NK-92 treated with Interleukin-12 subunit alpha and Interleukin-12 subunit beta, amount 100 ng/mL, for 24 hours (cell line): ENCODE measurements around the gene KLF7.

Experiments
- DNase-seq: peaks from one replicate; lab custom pipeline; 2025; lab: John Stamatoyannopoulos, UW

KLF7 gene

DNA sequence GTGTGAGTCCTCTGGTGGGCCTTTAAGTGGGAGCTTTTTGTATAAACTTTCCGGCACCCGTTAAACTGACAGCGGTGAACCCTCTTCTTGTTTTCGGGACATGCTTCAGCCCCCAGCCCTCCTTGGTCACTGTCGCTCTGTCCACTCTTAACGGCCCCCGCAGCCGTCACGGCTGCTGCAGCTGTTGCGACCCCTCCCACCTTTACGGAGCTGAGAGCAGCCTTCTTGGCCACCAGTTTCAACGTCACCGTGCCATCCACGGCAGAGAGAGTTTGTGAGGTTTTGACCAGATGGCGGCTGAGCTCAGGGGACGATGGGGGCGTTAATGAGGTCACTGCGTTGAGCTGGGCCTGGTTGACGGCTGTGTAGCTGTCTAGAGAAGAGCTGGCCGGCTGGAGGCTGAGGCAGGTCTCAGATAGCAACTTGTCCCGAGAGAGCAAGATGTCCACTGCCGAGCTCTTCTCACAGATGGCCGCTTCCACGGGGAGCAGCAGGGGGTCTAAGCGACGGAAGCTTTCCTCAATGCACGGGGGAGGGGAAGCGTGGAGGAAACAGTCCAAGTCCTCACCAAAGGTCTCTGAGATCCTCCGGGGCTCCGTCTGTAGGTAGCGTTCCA, 41.9 kb downstream of the KLF7 start:
- DNase-seq, result no peak

GRCh38 chr2:207123335-207123744, 42.4 kb downstream of the KLF7 start:
- DNase-seq, result peak; percentile 69

DNA sequence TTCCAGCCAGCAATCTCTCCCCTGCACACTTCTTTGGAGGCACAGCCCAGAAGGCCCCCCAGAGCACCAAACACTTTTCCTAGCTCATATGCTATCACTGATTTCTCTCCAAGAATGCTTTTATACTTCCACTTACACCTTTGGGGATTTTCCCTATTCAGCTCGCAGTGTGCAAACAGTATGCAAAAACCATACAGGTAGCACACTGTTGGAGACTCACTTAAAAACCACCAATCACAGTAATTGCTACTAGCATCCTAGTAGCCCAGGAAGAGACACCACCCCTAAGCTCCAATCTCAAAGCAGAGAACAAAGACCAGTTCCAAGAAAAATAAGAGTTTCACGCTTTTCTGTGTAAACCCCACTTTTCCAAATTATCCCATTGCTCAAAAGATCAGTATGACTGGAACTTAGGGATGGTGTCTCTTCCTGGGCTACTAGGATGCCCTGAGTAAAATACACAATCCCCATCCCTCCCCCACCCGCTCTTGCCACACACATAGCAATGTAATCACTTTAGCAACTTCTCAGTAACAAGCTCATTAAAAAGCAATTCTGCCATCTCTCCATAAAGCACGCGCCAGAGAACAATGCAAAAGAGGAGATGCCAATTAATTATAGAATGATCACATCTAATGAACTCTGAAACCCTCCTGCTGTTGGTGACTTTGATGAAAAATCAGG, 43.0 kb downstream of the KLF7 start:
- DNase-seq, result no peak

GRCh38 chr2:207121784-207122183, 44.0 kb downstream of the KLF7 start:
- no peak for DNase-seq

- no peak for DNase-seq
Measured at GRCh38 chr2:207119048-207119447, 46.7 kb downstream of the KLF7 start.

- no peak for DNase-seq
Measured at GRCh38 chr2:207117668-207118067, 48.1 kb downstream of the KLF7 start.

DNA sequence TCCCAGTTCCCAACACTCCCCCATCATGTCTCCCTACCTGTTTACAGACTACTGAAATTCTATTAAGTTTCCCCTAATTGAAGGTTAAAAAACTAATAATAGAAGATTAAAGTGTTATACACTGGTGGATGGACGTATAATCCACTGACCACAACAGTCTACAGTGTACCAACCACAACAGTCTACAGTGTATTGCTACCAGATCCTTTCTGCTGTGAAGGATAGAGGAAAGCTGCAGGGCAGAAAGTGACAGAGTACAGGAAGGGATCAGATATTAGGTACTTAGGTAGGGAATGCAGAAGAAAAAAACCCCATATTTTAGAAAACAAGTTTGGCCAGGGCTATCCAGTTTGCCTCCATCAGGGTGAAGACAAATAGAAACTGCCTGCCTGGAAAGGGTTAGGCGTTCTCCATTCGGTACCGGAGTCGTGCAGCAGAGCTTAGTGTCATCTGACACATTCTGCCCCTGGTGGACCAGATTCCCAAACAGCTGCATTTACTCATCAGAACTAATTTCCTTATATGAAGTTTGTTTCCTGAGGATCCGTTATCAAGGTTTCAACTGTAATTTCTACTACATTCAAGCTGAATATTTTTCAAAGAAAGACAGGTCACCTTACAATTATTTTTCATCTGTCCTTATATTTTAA, 49.9 kb downstream of the KLF7 start:
- no peak for DNase-seq

- no peak for DNase-seq
Measured at GRCh38 chr2:207113414-207113813, 52.3 kb downstream of the KLF7 start.

- no peak for DNase-seq
Measured at GRCh38 chr2:207112785-207113184, 53.0 kb downstream of the KLF7 start.

DNA sequence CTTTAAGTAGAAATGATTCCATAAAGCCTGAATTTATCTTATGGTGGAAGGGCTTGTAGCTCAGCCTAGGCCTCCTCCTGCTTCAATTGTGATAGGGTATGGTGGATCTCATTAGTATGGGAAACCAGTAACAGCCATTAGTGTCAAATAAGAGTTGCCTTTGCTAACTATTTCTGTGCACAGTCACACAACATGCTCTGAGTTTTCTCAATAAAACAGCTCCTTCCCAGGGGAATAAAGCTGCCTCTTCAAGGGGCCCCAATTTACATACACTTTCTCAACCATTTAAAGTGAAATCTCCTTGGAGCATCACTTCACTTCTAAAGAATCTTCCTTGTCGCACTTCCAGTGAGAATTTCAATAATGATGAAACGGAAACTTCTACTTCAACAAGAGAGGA, 53.4 kb downstream of the KLF7 start:
- DNase-seq, result no peak

GRCh38 chr2:207111757-207112156, 54.0 kb downstream of the KLF7 start:
- DNase-seq, result no peak

- DNase-seq, result no peak
Measured at GRCh38 chr2:207110715-207111114, 55.0 kb downstream of the KLF7 start.

GRCh38 chr2:207110310-207110709, 55.4 kb downstream of the KLF7 start:
- DNase-seq, result no peak

GRCh38 chr2:207109768-207110167, 56.0 kb downstream of the KLF7 start:
- DNase-seq, result no peak

DNA sequence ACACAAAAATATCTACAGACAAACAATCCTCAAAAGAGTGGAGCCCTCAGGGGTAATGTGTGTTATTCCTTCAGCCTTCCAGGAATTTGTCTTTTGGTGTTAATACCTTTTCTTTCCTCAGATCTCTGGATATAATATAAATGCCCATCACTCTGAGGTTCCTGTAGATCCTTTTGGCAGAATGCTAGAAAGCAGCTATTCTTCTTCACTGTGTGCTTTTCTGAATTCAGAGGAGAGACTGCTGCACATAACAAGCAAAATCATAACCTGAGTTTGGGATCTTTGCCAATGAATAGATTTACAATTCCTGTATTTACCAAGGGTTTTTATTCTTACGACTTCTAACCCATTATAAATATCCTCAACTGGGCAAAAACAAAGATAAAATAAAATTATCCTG, 57.3 kb downstream of the KLF7 start:
- DNase-seq, result no peak

DNA sequence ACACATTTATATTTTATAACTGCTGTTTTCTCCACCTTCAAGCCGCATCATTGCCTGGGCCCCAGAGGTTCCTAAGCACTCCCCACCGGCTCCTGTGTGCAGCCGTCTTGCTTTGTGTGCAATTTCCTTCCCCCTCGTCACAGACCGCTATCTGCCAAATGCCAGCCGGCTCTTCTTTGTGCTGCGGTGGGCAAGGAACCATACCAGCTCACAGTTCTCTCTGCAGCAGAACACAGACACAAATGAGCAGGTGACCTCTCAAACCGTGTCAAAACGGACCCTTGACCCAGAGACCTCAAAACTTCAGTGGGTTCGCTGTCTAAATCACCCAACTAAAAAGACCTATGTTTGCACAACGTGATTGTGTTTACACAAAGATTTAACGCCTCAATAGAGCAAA, 58.2 kb downstream of the KLF7 start:
- DNase-seq, result no peak

GRCh38 chr2:207107131-207107530, 58.6 kb downstream of the KLF7 start:
- no peak for DNase-seq

- DNase-seq, result no peak
Measured at GRCh38 chr2:207103132-207103531, 62.6 kb downstream of the KLF7 start.

DNA sequence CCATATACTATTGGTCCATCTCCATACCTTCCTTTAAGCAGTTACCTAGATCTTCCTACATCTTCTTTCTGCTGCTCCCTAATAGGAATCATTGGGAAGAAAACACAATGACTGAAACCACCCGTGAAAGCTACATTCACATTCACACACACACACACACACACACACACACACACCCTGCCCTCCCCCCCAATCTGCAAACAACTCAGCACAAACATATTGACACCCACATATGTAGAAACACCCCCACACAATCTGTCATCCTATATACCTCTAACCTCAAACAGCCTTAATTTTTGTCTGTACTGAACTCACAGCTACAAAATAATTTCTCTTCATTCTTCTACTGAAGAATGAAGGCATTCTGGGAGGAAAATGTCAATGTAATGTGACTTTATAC, 63.8 kb downstream of the KLF7 start:
- DNase-seq, result no peak

- no peak for DNase-seq
Measured at GRCh38 chr2:207097278-207097677, 68.5 kb downstream of the KLF7 start.

GRCh38 chr2:207095963-207096362, 69.8 kb downstream of the KLF7 start:
- no peak for DNase-seq

- DNase-seq, result no peak
Measured at GRCh38 chr2:207093234-207093633, 72.5 kb downstream of the KLF7 start.

- DNase-seq, result no peak
Measured at GRCh38 chr2:207092818-207093217, 72.9 kb downstream of the KLF7 start.

GRCh38 chr2:207091928-207092327, 73.8 kb downstream of the KLF7 start:
- no peak for DNase-seq
